Common myeloid progenitor, CD34-positive (primary cell): ENCODE data around the gene PIP5KL1.
A peak's percentile ranks its signal among the peaks of the same experiment; 100 is the strongest.

Experiments used
- CTCF ChIA-PET: fragments of 350-600 bp; sonication (Branson Sonifier 250); formaldehyde crosslinking; loops from one replicate; lab custom pipeline; 2021; ENCODE audit warnings: antibody characterized with exemption; lab: Charles Lee
- POLR2A ChIA-PET: fragments of 350-600 bp; sonication (Branson Sonifier 250); formaldehyde crosslinking; loops from one replicate; lab custom pipeline; 2021; ENCODE audit warnings: antibody characterized with exemption; lab: Charles Lee
- DNase-seq, 3 donors: peaks; one replicate each; pipeline versions ENCODE4 v3.0.0 to v3.0.0-alpha.2; 2013
- H3K27ac ChIP-seq, 2 experiments: 1 replicate in 1 of 2; 2 replicates in 1 of 2; pipeline ENCODE4 v1.7.0; 2013; ENCODE audit warnings: inconsistent platforms in 2 of 2, low read length in 2 of 2, mild to moderate bottlenecking in 2 of 2, low read depth in 1 of 2, moderate library complexity in 1 of 2; ENCODE audit not compliant: severe bottlenecking in 2 of 2, insufficient read depth in 1 of 2, poor library complexity in 1 of 2
- H3K27me3 ChIP-seq, 5 experiments: replicated peaks in 2 of 5; 1 replicate in 3 of 5; 2 replicates in 2 of 5; pipeline versions ENCODE4 v1.6.1 to v1.7.0; 2013; ENCODE audit warnings: low read length in 4 of 5, mild to moderate bottlenecking in 2 of 5, moderate library complexity in 2 of 5, inconsistent platforms in 1 of 5; ENCODE audit not compliant: insufficient read depth in 5 of 5, control insufficient read depth in 4 of 5
- H3K36me3 ChIP-seq, 4 experiments: 1 replicate in 2 of 4; 2 replicates in 2 of 4; pipeline versions ENCODE4 v1.6.1 to v1.7.0; 2013; ENCODE audit warnings: low read length in 3 of 4, control low read depth in 1 of 4, mild to moderate bottlenecking in 1 of 4; ENCODE audit not compliant: control insufficient read depth in 4 of 4, insufficient read depth in 4 of 4
- H3K4me1 ChIP-seq, 4 experiments: 1 replicate in 3 of 4; 2 replicates in 1 of 4; pipeline versions ENCODE4 v1.6.1 to v1.7.1; 2013; ENCODE audit warnings: low read length in 3 of 4, mild to moderate bottlenecking in 3 of 4, control low read depth in 1 of 4, inconsistent platforms in 1 of 4, moderate library complexity in 1 of 4; ENCODE audit not compliant: control insufficient read depth in 4 of 4, insufficient read depth in 4 of 4; ENCODE audit errors: control extremely low read depth in 1 of 4
- H3K4me3 ChIP-seq, 7 experiments: 1 replicate in 4 of 7; 2 replicates in 3 of 7; pipeline versions ENCODE4 v1.5.1 to v1.7.0; 2013; ENCODE audit warnings: mild to moderate bottlenecking in 7 of 7, low read length in 6 of 7, moderate library complexity in 6 of 7, inconsistent platforms in 2 of 7, low read depth in 2 of 7, control low read depth in 1 of 7; ENCODE audit not compliant: insufficient read depth in 4 of 7, control insufficient read depth in 1 of 7; ENCODE audit errors: extremely low read depth in 1 of 7
- H3K9me3 ChIP-seq, 5 experiments: 1 replicate in 4 of 5; 2 replicates in 1 of 5; pipeline versions ENCODE4 v1.6.1 to v1.7.1; 2013; ENCODE audit warnings: low read length in 4 of 5, mild to moderate bottlenecking in 2 of 5, inconsistent platforms in 1 of 5, low read depth in 1 of 5, moderate library complexity in 1 of 5; ENCODE audit not compliant: control insufficient read depth in 4 of 5, insufficient read depth in 2 of 5; ENCODE audit errors: control extremely low read depth in 1 of 5
- WGBS: methylation state at CpG from one replicate; pipeline ENCODE4 v1.1.5; 2013; ENCODE audit not compliant: insufficient coverage; 5-methylcytosine and 5-hydroxymethylcytosine counted together

PIP5KL1 gene

DNA sequence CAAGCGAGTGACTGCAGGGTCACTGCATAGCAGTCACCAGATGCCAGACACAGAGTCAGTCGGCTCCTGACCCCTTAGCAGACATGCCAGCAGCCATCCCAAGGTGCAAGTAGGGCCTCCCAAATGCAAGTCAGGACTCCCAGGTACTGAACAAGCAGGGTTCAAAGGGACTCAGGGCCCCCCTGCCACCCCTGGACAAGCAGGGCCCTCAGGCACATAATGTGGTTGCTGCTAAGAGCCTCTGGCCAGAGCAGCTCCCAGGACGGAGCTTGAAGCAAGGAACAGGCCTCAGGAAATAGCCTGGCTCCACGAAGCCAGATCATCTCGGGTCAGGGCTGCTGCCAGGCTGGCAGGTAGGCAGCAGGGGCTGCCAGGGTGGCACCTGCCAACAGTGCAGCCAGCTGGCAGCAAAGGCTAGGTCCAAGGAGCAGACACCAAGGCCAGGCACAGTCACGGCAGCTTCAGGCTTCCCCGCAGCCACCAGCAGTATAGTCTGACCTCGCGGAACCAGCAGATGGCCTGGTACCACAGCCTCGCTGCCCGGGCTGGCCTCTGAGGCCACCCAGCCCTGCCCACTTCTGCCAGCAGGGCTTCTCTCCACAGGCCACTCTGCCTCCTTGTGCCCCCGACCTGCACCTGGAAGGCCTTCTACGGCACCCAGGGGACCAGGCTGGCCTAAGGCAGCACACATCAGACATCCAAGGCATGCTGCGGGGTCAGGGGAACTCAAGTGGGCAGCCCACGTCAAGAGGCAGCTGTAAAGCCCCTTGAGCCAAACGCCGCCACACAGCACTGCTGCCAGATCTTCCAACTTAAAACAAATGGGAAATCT, 42.8 kb upstream of the PIP5KL1 start:
- Histone ChIP-seq H3K4me3 (no peak overlapping the region), H3K27me3 (no peaks in the 10 kb centered on the region), H3K27ac (no peak overlapping the region), H3K36me3 (no peaks in the 10 kb centered on the region), H3K9me3 (no peaks in the 10 kb centered on the region), H3K4me1 (peaks cover 0 to 48% (median 39%) of the 10 kb centered on the region in 4 experiments)
- DNase-seq: no peak
- CTCF ChIA-PET: interaction anchor here (1.4 to 2.1 kb wide), 4 partner anchors 16 to 62 kb away, joined by 3 to 7 read pairs (median 6); no protein-coding TSS in a partner anchor
- POLR2A ChIA-PET: no interaction called here
- WGBS: 95% methylated on average over 17 of the region's 17 CpGs

DNA sequence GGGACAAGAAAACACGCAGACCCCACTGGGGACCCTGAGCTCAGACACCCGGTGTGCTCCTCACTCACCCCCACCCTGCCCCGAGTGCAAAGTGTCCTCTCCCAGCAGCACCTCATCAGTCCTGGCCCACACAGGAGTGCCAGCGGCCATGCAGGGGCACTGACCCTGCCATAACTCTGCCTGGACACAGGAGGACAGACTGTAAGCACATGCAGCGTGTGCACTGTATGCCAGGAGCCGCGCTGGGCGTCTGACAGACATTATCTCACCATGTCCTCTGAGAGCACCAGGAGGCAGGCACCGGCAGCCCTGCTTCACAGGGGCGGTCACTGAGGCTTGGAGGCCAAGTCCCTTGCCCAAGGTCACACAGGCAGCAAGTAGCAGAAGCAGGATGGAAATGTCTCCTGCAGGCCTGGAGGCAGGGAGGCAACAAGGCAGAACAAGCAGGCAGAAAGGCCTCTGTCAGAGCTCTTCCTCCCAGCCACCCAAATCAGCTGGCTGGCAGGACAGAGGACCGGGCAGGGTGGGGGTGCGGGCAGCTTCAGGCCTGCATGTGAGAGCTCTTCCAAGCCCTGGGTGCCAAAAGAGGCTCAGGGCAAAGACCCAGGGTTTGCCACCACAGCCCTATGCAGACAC, 41.8 kb upstream of the PIP5KL1 start:
- Histone ChIP-seq H3K9me3 (no peaks in the 10 kb centered on the region), H3K27ac (no peak overlapping the region), H3K4me1 (peaks cover 0 to 49% (median 38%) of the 10 kb centered on the region in 4 experiments), H3K27me3 (no peaks in the 10 kb centered on the region), H3K4me3 (no peak overlapping the region), H3K36me3 (no peaks in the 10 kb centered on the region)
- 99% methylated on average over 10 of the region's 12 CpGs for WGBS
- ChIA-PET CTCF (interaction anchor here (1.3 kb wide), 1 partner anchor 18 kb away, joined by 3 read pairs; no protein-coding TSS in a partner anchor), POLR2A (interaction anchor here (0.6 kb wide), 1 partner anchor 36 kb away, joined by 3 read pairs; no protein-coding TSS in a partner anchor)
- DNase-seq: no peak

DNA sequence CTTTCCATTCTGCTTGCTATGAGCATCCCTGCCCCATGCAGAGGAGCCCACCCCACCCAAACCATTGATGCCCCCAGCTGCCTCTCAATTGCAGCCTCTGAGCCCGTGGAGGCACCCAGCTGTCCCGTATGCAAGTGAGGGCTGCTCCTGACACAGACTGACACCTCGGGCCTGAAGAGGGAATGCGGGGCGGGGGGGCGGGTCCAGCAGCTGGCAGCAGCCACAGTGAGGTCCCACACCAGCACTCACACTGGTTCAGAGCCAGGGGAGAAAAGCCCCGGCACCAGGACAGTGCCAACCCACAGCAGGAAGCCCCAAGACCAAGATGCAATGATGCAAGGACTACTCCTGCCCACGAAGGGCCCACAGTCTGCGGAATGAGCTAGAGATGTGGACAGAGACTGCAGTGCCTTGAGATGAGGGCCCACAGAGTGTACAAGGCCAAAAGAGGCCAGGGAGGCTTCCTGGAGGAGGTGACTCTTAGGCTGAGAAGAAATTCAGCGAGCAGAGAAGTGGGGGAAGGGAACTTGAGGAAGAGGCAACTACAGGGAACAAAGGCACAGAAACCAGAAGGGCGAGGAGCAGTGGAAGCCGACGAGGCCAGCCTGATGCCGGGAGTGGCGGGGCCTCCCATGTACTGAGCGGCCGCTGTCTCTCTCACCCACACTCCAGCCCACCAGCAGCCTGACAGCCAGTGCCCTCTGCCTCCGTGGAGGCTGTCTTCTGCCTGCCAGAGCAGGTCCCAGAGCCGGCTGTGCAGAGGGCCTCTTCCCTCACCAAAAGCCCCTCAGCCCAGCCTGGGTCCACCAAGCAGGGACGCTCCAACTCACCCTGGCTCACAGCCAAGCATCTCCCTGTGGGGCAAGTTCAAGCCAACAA, 41.0 kb upstream of the PIP5KL1 start:
- Histone ChIP-seq H3K27me3 (no peaks in the 10 kb centered on the region), H3K4me1 (peaks cover 0 to 55% (median 44%) of the 10 kb centered on the region in 4 experiments), H3K36me3 (no peaks in the 10 kb centered on the region), H3K9me3 (no peaks in the 10 kb centered on the region), H3K4me3 (no peak overlapping the region), H3K27ac (no peak overlapping the region)
- ChIA-PET POLR2A (interaction anchor here (0.6 kb wide), 1 partner anchor 36 kb away, joined by 3 read pairs; no protein-coding TSS in a partner anchor), CTCF (interaction anchor here (1.2 to 2.4 kb wide), 4 partner anchors 11 to 63 kb away, joined by 3 to 7 read pairs (median 4); no protein-coding TSS in a partner anchor)
- peak in 2 of 3 donors; percentile 46 to 50 for DNase-seq
- 59% methylated on average over 7 of the region's 20 CpGs for WGBS

DNA sequence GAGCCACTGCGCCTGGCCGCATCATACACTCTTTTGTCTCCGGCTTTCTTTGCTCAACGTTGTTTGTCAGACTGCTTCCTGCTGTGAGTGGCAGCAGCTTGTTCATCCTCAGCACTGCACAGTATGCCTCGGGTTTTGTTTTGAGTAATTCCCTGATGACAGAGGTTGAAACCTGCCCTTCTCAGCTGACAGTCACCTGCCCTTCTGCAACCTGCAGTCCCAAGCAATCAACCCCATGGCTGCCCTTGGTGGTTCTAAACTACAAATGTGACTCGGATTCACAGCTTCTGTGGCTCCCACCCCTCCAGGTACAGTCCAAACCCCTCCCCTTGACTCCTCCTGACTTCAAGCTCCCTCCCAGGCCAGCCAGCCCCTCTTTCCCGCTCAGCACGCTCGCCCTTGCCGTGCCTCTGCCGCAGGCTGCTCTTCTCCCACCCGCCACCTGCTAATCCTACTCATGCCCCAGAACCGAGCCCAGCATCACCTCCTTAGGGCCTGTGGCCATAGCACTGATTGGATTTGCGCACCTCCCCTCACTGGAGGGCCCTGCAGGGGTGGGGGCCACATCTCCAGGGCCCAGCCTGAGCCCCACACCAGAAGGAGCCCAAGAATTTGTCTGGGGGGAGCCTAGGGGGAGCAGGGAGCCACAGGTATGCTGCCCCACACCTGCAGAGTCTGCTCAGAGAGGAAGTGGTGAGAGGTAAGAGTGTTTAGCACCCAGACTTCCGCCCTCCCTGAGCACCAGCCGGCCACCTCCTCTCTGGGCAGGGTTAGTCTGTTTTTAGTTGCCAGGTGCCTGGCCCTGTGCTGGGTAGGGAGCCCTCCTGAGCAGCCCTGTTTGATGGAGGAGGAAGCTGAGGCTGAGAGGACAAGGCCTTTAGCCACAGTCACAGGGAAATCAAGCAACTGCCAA, 40.1 kb upstream of the PIP5KL1 start:
- H3K4me3 ChIP-seq: no peak overlapping the region
- H3K9me3 ChIP-seq: no peaks in the 10 kb centered on the region
- no peak for DNase-seq
- H3K36me3 ChIP-seq: no peaks in the 10 kb centered on the region
- no peaks in the 10 kb centered on the region for H3K27me3 ChIP-seq
- ChIA-PET CTCF (interaction anchor here (1.2 to 2.4 kb wide), 3 partner anchors 10 to 64 kb away, joined by 3 to 7 read pairs (median 6); no protein-coding TSS in a partner anchor), POLR2A (no interaction called here)
- no peak overlapping the region for H3K27ac ChIP-seq
- H3K4me1 ChIP-seq: peaks cover 0 to 64% (median 54%) of the 10 kb centered on the region in 4 experiments
- 76% methylated on average over 12 of the region's 16 CpGs for WGBS

DNA sequence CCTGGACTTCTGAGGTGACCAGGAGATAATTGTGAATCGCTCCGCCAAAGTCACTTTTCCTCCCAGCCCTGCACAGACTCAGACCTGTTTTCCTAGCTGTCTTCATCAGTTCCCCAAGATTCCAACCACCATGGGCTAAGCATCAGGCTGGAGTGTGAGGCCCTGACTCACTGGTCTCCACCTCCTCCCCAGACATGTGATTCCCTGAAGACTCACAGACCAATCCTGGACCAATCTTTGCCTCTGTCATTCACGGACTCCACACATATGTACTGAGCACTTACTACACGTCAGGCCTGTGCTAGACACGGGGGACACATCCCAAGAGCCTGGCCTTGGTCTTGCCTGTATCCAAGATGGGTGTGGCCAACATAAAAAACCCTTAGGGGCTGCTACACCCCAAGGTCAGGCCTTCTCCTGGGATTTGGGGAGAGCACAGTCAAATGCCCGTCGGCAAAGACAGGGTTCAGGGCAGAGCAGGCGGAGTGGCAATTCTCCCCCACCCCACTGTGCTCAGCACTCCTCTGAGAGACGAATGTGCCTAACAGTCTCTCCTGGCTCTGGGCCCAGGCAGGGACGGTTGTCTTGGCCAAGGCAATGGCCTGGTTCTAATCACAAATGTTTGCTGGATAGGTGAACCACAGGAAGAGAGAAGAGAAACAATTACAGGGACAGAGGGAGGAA, 38.3 kb upstream of the PIP5KL1 start:
- H3K4me1 ChIP-seq: peaks cover 0 to 69% (median 59%) of the 10 kb centered on the region in 4 experiments
- DNase-seq: no peak
- no peak overlapping the region for H3K4me3 ChIP-seq
- no peaks in the 10 kb centered on the region for H3K36me3 ChIP-seq
- no peaks in the 10 kb centered on the region for H3K9me3 ChIP-seq
- H3K27ac ChIP-seq: no peak overlapping the region
- H3K27me3 ChIP-seq: no peaks in the 10 kb centered on the region
- ChIA-PET CTCF (interaction anchor here (1.3 kb wide), 1 partner anchor 124 kb away, joined by 3 read pairs; no protein-coding TSS in a partner anchor), POLR2A (no interaction called here)
- 82% methylated on average over 9 of the region's 10 CpGs for WGBS
